CD4-positive, alpha-beta T cell treated with Interleukin-4 for 4 hours (primary cell): ENCODE measurements around the gene RIMBP2.

Experiments used
- DNase-seq: peaks from one replicate; pipeline ENCODE4 v3.0.0-alpha.2; 2020

The RIMBP2 gene

DNA sequence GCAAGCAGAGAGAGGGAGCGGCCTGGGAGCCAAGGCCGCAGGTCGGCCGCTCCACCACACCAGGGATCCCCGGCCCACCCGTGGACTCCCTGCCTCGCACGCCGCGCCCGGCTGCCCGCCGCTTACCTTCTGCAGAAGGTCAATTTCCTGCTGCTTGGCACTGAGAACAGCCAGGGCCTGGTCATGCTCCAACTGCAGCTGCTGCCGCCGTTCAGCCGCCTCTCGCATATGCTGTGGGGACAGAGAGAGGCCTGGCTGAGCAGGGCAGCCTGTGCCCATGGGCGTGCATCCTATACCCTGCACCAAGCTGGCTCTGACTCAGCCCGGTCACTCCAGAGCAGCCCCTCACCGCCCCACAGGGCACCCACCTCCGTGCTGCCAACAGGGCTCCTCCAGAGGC, 237.3 kb downstream of the RIMBP2 start:
- no peak for DNase-seq

DNA sequence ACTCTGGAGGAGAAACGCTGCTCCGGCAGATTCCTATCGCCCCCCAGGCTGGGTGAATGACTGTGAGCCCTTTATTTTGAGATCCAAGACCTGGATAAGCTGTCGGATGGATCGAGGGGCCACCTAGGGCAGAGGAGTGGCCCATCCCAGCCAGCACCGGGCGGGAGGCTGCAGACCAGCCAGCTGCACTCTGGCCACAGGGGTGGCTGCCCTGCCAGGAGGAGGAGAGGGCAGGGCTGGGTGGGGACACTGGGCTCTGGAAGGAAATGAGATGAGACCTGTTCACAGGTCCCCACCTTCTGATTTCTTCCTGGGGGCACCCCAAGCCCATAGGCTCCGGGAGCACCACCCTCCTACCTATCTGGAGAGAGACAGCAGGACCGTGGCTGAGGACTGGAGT, 238.4 kb downstream of the RIMBP2 start:
- DNase-seq, result no peak

DNA sequence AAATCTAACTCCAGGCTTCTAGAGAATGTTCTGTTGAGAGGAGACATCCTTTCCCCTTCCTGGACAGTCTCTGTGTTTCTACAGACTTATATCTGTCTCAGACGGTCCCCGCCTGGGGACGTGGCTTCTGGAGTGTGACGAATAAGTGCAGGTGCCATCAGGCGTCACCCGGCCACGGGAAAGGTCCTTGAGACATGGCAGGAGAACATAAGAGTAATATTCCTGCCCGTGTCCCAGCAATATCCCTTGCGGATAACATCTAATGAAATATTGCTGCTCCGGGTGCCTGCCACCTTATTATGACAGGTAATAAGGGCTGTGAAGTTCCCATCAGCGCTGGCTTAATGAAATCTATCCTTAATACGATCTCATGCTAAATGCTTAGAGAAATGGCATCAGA, 238.8 kb downstream of the RIMBP2 start:
- no peak for DNase-seq

DNA sequence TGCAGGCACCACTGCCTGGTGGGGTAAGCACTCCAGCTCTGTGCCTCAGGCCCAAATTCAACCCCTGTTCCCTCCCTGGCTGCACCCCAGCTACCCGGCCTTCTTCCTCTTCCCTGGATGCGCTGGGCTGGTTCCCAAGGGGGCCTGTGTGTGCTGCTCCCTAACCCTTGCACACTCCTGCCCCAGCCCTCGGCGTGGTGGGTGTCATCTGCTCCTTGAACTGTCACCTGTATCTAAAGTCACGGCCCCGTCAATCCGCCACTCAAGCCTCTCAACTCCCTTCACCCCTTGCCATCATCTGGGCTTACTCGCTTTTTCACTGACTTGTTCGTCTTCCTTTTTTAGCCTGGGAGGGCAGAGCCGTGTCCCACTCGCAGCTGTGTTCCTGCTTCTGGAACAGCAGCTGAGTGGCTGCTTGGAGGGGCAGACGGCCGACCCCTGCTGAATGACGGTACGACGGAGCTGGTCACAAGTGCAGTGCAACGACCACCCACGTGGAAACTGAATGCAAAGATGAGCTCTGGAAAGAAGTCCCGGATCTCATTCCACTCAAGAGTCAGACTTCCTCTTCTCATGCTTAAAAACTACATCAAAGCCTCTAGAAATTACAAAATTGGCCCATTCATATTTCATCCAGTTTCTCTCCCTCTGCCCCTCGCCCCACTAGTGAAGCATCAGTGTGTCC, 239.5 kb downstream of the RIMBP2 start:
- DNase-seq, result no peak

DNA sequence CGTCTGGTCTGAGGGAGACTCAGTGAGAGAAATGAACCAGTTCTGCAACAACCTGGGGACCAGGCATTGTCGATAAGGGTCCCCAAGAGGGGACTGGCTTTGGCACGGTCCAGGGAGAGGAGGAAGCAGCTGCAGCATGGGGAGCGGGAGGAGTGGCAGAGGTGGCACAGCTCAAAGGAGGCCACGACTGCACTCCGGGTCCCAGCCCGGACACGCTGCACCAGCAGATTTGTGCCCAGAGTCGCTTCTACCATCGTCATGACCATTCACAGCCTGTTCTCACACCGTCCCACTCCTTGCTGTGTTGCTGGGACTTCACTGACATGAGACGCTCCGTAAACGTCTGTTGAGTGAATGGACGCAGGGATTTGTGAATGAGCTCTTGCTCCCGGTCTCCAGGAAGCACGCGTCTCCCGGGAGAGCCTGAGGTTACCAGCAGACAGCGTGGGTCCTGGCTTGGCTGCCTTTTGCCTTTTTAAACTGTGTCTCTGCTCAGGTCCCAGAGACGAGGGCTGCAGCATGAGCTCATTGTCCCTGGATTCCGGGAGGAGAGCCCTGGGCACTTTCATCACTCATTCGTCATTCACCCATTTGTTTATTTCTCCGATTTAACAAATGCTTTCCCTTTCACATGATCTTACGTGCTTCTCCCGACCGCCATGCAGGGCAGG, 241.4 kb downstream of the RIMBP2 start:
- no peak for DNase-seq

DNA sequence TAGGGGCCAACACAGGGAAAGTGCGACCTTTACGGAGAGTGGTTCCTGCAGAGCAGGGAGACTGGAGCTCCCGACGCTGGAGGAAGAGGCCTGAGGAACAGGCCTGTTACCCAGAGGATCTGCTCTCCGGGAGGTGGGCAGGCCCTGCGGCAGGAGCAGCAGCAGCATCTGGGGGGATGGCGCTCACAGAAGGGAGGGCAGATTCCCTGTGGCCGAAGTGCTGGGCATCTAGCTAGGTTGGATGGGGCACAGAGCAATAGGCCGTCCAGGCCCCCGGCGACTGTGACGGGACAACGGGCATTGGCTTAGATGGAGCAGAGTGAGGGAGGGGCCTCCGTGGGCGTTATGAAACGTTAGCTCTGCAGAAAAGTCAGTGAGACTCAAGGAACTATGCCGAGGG, 242.8 kb downstream of the RIMBP2 start:
- no peak for DNase-seq

DNA sequence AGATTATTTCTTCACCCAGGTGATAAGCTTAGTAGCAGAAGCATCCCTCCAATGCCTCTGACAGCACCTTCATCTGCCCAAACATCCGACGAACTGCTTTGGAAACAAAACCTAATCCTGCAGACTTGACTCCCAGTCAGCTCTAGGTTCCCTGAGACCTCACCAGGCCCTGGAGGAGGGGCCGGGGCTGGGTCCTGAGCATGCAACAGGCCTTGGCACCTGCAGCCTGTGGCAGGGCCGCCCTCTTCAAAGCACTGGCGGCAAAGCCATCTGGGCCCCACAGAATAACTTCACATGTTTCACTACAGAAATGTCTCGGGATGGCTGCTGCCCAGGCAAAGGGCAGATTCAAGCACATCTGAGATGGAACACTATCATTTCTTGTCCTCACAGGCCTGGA, 245.1 kb downstream of the RIMBP2 start:
- no peak for DNase-seq

DNA sequence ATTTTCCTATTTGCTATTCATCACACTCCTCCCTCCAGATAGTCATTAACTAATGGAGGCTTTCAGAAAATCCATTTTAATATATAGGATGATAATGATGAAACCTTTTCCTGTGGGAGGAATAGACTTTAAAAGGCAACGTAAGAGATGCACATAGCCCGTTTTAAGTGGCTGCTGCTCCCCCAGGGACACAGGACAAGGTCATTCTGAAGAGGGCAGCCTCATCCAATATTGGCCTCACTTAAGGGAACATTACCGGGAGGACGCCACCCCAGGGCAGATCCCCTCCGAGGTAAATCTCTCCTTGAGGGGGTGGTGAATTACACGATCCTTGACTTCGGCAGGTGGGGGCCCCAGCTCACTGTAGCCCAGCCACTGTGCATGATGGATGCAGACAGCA, 246.5 kb downstream of the RIMBP2 start:
- no peak for DNase-seq

DNA sequence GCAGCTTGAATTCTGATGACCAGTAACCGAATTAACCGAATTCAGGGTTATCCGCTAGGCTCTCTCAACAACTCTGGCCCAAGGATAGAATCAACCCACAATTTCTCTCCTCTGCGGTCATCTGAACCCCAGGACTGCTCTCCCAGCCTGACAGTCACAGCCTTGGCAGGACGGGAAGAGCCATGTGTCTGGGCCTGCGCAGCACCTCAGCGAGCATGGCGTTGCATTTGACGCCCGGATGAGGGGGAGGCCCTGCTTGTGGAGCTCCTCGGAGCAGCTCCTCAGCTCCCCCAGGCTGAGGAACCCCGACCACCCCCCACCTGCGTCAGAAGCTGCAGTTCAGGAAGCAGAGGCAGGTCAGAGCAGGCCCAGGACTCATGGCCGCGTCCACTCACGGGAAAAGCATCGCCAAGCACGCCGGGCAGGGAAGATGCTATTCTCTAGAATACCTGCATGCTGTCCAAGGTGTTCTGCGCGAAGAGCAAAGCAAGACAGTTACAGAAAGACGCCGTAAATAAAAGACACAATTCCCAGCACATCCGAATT, 247.3 kb downstream of the RIMBP2 start:
- DNase-seq, result no peak

DNA sequence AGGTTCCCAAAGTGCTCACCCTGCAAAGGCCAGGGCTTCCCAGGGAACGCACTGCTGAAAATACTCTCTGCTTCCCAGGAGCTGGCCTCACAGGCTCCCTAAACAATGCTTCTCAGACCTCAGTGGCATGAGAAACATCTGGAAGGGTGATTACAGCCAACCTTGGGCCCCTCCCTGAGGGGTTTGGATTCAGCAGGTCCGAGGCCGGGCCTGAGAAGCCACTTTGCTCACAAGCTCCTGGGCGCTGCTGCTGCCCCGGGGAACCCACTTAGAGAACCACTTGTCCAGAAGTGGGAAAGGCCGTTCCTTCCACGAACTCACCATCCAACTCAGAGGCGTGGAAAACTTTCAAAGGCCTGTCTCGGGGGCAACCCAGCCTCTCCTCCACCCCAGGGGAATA, 247.9 kb downstream of the RIMBP2 start:
- no peak for DNase-seq

DNA sequence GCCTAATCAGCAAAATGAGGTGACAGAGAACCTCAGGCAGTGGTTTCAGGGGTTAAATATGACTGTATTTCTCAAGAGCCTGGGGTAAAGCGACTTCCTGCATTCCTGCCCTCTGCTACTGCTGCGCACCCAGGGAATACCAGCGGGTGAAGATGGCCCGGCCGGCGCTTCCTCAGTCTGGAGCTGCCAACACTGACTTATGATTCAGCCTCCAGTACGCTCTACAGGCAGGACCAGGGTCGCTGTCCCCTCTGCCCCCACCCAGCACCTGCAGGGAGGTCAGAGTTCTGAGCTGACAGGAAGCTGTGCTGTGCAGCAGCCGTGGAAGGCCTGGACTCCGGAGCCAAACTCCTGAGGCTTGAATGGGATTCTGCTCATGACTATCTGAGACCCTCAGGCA, 250.5 kb downstream of the RIMBP2 start:
- DNase-seq, result no peak

DNA sequence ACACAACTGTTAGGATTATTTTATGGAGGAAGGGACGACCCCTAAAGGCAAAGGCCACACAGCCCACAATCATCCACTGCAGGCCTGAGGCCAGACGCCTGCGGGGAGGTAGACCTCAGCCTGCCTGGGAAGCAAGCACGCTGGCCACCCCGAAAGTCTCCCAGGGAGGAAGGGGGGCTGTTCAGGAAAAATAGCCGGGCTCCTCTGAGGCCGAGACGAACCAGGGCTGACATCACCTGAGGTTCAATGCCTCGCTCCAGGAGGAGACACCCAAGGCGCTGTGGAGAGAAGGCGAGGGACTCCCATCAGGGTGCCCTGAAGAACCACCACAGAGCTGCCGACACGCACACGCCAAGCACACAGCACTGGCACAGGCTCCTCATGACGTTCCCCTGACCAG, 251.1 kb downstream of the RIMBP2 start:
- DNase-seq, result no peak

DNA sequence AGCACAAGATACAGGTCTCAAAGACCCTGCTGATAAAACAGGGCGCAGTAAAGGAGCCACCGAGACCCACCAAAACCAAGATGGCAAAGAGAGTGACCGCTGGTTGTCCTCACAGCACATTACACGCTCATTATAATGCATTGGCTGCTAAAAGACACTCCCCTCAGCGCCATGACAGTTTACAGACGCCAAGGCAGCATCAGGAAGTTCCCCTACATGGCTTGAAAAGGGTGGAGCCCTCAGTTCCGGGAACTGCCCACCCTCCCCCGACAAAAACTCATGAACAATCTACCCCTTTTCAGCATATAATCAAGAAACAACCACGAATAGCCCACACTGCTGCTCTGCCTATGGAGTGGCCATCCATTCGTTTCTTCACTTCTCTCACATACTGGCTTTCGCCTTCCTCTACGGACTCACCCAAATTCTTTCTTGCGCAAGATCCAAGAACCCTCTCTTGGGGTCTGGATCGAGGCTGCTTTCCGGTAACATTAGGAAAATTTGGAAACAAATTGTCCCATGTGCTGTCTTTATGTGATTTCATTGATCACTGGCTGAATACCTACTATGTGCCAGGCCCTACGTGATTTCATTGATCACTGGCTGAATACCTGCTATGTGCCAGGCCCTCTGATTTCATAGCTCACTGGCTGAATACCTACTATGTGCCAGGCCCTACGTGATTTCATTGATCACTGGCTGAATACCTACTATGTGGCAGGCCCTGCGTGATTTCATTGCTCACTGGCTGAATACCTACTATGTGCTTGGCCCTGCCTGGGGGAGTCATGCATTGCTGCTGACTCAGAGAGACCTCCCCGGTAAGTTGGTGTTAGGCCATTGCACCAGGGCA, 252.1 kb downstream of the RIMBP2 start:
- no peak for DNase-seq

DNA sequence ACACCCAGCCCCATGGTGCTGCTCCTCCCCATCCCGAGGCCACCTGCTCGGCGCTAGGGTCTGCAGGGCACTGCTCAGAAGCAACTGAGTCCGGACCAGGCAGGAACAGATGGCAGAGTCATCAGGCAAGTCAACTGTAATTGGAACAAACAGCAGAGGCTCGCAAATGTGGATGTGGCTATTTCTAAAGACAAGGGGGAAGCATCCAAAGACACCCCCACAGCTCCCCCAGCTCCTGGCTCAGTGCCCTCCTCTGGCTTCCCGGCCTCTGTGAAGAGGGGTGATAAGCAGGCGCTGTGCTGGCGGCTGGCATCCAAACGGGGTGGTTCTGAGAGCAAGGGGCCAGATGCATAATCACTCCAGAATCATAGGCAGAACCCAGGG, 252.8 kb downstream of the RIMBP2 start:
- no peak for DNase-seq

DNA sequence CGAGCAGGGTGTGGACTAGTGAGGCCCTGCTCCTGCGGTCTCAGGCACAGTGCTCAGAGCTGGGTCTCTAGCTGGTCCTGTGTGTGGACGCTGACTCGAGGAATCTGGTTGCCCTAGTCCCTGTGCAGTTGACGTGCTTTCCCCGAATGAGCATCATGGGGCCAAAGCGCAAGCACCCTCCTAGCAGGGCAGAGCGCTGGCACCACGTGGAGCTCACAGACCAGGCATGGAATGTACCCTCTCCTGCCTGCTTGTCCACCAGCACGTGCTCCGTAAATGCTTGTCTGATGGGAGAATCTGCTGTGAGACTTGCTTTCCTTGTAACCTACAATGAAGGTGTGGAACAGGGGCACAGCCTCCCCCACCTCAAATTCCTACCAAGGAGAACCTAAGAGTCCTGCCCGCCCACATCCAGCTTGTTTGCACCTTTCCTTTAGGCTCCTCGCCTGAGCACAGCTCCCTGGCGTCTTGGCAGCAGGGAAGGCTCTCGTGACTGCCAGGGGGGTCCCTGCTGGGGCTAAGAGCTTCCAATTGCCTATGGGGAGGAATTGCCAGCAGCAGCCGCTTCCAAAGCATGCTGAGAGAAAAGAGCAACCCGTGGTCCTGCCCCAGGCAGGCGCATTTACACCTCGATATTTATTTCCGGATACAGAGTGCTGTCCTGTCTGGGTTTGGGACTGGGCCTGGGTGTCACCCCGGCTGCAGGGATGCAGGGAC, 253.4 kb downstream of the RIMBP2 start:
- no peak for DNase-seq

DNA sequence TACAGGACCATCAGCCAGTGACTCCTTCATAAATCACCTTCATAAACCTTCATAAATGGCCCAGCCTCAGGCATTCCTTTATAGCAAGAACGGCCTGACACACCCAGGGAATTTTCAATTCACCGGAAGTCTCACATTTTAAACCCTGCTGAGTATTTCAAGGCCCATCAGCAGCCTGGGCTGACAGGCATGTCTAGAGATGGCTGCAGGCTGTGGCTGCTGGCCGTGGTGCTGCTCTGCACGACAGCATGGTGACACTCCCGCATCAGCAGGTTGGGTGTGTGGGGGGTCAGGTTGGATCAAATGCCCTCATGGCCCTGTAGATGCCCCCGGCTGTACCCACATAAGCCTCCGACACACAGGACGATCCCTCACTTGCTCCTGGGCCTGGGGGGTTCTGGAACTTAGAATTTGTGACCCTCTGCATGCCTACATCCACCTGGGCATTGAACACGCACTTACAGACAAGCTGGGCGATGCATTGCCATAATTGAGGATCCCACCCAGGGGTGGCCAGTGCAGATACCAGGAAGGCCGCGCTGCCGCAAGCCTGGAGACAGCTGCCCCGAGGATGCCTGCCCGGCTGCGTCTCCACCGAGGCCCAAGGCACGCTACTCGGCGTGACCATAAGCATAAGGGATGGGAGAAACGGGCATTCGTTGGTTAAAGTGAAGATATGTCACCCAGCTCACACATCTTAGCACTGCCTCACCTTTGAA, 254.1 kb downstream of the RIMBP2 start:
- no peak for DNase-seq

DNA sequence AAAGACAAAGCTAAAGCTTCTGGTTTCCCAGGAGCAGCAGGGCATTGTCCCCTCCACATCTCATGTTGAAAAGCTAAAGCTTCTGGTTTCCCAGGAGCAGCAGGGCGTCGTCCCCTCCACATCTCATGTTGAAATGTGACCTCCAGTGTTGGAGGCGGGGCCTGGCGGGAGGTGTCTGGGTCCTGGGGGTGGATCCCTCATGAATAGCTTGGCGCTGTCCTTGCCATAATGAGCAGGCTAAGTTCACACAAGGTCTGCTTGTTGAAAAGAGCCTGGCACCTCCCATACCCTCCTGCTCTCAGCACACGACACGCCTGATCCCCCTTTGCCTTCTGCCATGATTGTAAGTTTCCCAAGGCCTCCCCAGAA, 254.7 kb downstream of the RIMBP2 start:
- no peak for DNase-seq

DNA sequence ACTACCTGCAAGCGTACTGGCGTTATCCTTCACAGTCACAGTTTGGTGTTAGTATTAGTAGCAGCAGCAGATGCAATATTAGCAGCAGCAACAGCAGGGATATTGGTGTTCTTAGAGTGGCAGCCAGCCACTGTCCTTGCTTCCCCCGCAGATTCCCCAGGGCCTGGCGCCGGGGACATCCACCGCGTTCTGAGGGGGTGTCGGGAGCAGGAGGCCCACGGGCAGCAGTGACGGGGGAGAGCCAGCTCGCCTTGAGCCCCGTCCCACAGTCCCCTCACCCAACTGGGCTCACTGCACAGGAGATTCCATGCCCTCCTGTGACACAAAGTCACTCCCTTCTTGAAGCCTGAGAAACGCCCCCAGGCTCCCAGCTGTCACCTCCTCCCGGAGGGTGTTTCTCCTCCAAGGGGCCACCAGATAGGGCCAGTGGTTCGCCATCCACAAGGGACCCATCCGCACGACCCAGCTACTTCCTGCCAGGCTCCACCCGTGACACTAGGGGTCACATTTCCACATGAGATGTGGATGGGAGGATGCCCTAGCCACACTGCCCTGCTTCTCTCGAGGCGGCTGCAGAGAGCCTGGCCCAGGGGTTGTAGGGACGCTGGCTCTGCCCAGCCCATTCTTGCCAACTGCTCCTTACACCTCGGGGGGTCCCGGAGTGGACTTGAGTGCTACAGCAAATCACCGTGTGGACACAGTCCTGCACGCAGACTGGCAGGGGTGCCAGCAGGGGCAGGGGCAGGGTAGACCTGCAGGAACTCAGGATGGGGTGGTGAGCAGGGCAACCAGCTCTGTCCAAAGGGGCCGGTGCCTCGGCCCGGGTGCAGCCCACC, 255.3 kb downstream of the RIMBP2 start:
- DNase-seq, result no peak

DNA sequence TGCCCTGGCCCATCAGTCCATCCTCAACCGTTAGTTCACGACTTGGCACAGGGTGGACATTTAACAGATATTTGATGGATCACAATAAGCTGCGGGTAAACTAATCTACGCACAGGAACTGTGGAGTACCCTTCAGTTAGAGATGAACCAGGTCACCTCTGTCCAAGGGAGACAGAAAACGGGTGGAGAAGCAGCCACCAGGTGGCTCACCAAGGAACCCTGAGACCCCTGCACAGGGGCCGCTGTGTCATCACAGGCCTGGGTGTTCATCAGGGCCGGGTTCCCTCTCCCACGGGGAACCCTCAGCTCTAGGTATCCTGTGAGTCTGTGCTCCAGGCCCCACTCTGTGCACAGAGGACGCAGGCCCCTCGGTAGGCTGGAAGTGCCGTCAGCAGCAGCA, 256.2 kb downstream of the RIMBP2 start:
- DNase-seq, result no peak

DNA sequence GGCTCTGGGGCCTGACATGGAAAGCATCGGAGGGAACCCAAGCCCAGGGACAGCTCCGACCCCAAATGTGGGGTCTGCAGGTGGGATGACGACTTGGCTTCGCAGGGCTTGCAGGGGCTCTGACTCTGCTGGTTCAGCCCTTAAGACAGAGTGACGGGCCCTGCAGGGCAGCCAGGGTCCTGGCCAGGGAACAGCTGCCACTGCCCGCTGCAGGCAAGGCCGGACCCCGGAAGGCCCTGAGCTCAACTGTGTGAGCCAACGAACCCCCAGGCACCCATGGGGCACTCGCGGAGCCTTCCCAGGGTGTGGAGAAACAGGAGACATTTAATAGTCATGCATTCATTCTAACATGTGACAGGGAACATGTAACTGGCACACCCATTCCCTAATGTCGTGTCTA, 257.8 kb downstream of the RIMBP2 start:
- no peak for DNase-seq

DNA sequence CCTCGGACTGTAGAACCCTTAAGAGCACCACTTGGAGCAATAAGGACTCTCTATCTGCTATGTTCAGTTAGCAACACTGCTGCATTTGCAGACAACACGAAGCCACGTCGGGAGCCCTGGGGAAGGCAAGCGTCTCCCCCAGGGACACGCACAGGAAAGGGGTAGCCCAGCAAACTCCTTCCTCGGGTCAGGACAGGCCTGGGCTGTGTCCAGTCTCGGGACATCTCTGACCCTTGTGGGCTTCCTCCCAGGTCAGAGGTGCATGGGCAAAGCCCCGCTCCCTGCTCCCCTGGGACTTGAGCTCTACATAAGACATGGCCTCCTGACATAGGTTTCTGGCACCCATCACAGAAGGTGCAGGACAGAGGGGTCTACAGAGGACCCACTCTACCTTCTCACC, 258.9 kb downstream of the RIMBP2 start:
- no peak for DNase-seq
